ENCODE data around the gene GPHN.

Gene GPHN

DNA sequence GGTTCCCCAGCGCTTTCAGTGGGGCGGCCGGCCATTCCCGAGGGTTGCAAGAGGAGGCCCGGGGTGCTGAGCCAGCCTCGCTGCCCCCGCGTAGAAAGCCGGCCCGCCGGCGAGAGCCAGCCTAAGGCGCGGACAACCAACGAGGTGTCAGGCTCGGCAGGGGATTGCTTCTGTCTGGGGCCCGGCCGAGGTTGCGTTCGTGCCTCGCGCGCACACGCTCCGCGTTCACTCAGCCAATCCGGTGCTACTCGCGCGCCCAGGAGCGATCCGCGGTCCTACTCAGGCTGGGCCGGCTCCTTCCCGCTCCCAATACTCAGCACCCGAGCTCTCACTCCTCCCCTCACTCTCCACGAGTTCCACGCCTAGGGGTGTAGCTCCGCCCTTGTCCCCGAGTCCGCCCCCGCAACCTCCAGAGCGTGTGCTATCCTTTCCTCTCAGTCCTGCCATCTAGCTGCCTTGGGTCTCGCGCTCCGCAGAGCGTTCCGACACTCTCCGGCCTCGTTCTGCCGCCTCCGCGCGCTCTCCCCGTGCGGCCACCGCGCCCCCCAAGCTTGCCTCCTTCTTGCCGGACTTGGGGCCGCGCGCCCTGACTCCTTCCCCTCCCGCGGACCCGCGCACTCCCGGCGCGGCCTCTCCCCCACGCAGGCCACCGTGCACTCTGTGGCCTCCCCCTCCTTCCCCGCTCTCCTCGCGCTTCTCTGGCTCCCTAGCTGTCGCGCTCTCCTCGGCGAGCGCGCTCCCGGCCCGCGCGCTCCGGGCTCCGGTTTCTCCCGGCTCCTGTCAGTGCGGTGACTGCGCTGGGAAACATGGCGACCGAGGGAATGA lies at the start of gene GPHN:
TSS of gene GPHN (plus strand) at position 426 of the 825 bp plus-strand sequence.
- DNase-seq (ENCODE audit: low read depth), result peak; percentile 100

GRCh38 chr14:66459603-66460002 lies 48.3 kb upstream of the GPHN start:
- DNase-seq (ENCODE audit: low read depth), result no peak

DNA sequence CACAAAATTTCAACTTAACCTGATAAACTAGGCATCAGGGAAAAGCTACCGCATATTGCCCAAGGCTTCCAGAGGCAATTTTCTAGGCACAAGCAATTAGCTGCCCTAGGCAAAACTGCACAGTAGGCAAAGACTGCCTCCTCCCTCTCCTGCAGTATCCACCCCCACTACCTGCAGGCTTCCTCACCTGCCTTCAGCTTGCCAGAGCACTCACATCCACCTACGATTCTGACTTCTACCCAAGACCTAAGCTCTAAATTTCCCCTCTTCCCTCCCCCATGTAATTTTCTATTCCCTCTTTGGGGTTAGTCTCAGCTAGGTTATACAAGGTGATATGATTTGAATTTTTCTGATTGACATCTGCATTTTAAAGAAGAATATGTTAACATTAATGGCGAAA lies 43.7 kb upstream of the GPHN start:
- no peak for DNase-seq (ENCODE audit: low read depth)

DNA sequence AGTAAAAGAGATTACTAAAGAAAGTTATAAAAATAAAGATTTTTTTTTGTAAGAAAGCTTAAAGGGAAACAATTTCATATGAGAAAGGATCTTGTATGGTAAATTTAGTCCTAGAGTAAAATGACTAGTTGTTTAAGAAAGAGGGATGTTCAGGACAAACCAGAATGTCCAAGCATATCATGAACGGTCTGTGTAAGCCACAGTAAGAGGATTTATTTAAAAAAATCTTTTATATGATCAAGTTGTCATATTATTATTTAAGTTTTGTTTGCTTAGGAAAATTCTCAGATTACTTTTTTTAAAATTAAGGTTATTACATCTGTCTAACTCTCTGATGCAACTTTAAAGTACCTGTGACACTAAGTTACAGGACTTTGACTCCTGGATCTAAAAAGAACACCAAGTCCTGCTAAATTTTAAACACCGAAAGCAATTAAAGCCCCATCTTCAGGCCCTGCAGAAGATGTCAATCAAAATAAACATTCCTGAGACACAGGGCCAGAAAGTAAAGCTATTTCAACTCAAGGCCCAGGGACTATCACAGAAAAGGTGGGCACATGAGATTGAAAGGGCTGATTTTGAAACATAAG lies 39.1 kb upstream of the GPHN start:
- DNase-seq (ENCODE audit: low read depth), result no peak

GRCh38 chr14:66471584-66471983 lies 36.4 kb upstream of the GPHN start:
- DNase-seq (ENCODE audit: low read depth), result no peak

- no peak for DNase-seq (ENCODE audit: low read depth)
These were observed 35.7 kb upstream of the GPHN start for GRCh38 chr14:66472251-66472650.

DNA sequence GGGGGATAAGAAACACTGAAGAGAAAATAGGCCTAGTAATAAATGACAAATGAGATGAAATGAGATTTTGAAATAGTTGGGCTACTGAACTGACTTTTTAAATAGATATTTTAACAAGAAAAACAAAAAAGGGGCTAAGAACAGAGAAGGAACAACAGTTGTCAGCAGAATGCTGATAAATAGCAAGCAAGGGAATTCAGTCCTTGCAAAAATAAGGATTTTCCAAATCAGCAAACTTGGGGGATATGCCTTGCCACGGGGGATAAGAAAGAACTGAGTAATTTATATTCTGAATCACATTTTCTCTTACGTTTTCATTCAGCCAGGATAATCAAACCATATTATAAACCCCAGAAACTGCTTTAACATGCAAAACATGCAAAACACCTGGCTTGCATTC lies 34.7 kb upstream of the GPHN start:
- no peak for DNase-seq (ENCODE audit: low read depth)

DNA sequence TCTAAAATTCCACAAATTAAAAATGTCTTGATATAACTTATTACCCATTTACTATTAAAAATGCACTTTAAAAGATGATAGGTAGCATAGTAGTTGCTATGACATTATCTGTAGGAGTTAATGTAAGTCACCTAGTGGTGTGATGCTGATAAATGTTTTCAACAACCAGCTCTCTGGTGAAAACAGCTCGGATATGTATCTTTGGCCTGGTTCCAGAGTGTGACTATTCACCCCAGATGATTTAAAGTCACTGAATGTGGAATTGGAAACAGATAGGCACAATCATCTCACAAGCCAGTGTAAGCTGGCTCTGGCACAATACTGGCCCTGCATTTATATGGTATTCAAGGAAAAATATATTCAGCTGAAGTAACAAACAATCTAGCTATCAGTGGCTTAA lies 31.0 kb upstream of the GPHN start:
- DNase-seq (ENCODE audit: low read depth), result peak; percentile 58

GRCh38 chr14:66477567-66477966 lies 30.4 kb upstream of the GPHN start:
- DNase-seq (ENCODE audit: low read depth), result no peak

GRCh38 chr14:66482873-66483272 lies 25.1 kb upstream of the GPHN start:
- no peak for DNase-seq (ENCODE audit: low read depth)

DNA sequence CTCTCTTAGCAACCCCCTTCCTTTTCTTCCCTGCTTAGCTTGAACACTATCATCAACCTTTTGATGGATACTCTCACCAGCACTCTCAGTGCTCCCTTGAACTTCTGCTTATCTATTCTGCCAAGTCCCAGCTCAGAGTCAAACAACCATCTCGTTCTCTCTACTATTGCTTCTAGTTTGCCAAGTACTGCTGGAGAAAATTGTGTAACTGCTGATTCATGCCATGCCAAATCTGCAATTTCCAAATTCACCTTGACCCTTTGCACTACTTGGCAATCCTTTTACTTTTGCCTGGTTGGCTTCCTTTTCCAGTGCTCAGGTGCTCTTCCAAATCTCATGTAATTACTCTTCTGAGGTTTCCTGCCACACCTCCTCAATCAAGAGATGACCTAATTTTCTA lies 24.6 kb upstream of the GPHN start:
- peak; percentile 9 for DNase-seq (ENCODE audit: low read depth)

GRCh38 chr14:66485029-66485428 lies 22.9 kb upstream of the GPHN start:
- DNase-seq (ENCODE audit: low read depth), result no peak

DNA sequence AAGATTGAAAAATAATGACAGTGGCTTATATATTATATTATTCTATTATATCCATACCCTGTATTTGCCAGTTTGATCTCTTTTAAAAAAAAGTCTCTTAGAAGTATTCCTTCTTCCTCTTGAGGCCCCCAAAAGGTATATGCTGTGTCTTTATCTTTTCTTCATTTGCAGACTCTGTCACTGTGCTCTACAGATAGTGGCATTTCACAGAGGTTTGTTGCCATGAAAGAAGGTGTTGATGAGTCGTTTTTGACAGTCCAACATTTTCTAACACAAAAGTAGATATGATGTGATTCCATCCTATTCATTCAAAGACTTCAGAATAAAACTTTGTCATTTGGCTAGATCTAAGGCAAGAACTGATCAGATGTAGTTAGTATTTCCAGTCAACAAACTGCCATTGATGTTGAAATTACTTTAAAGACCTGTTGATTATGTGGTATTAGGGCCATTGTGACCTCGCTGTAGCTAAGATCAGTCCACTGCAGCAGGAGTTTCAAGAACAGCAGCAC lies 22.0 kb upstream of the GPHN start, which contains the start of gene CCDC196:
TSS of gene CCDC196 (plus strand) at position 462 of the 512 bp plus-strand sequence. CDS start 132 bp downstream, outside the sequence.
- DNase-seq (ENCODE audit: low read depth), result no peak

DNA sequence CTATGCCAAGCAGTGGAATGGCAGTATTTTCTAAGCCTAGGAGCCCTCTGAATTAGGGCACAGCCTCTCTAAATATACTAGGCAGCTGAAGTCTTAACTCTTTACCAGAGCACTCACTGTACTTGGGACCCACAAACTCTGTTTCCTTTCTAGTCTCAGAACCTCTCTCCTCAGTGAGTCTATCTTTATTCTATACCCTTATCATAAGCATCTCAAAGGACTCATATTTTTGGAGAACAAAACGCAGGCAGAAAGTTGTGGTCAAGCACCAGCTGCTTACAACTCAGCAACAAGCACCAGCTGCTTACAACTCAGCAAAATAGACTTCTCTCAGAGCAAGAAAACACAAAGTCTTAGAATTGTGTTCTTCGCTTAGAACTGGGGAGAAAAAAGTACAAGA lies 20.8 kb upstream of the GPHN start:
- no peak for DNase-seq (ENCODE audit: low read depth)

DNA sequence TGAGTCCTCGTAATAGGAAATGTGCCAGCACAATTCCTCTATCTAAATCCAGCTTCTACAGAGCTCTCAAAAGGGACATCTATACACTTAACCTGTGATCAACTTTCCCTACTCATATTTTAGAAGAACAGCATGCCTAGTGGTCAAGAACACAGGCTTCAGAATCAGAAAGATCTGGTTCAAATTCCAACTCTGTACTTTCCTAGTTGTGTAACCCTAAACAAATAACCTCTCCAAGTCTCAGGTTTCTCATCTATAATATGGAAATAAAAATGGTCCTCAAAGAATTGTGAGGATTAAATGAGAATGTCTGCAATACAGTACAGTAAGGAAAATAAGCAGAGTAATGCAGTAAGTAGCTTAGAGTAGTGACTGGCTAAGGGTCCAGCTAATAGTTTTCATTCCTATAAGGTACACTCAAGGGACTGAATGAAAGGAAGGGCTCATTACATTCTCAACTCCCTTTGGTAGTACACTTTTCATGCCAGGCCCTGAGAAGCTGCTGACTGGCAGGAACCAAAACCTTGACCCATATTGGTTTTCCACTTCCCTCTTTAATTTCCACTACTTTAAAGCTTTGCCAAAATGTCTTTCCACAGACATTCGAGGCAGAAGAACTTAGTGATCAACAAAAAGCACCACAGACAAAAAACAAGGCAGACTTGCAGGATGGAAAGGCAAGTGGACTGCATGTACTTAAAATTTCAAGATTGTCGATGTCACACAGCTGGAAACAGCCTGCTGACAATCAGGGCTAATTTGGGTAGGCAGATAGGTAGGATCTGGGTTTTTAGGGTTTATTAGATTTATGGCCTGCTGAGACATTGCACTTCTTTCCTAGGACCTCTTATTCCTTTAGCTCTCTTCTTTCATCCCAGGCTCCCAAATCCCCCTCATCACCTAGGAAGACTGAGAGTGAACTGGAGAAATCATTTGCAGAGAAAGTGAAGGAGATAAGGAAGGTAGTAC lies 17.5 kb upstream of the GPHN start:
- no peak for DNase-seq (ENCODE audit: low read depth)

GRCh38 chr14:66493750-66494149 lies 14.2 kb upstream of the GPHN start:
- DNase-seq (ENCODE audit: low read depth), result no peak

GRCh38 chr14:66495218-66496098 lies 12.5 kb upstream of the GPHN start:
- peak; percentile 83 for DNase-seq (ENCODE audit: low read depth)

DNA sequence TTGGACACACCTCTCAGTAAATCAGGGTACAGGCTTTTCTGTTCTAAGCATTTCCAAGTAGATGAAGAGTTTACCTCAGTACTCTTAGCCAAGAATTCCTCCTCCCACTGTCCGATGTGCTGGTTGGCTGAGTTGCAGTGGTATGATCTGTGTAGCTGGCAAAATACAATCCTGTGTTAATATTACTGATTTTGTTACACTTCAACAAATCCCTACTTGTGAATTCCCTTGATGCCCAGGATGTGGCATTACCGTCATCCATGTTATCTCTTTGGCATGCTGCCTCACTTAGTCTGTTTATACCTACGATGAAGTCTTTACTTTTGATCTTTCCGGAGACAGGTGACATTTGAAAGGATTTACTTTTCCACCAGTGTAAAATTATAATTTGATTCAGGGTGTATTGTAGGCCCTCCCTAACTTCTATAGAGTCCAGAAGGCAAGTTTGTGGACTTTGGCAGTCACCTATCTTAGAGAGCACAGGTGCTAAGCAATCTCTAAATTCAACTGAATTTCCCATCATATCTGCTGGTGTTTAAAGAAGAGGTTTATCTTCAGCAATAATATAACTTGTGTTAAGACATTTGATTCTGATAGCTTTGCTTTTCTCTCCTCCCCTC lies 11.6 kb upstream of the GPHN start:
- DNase-seq (ENCODE audit: low read depth), result peak; percentile 22

GRCh38 chr14:66496911-66497310 lies 11.0 kb upstream of the GPHN start:
- DNase-seq (ENCODE audit: low read depth), result no peak

GRCh38 chr14:66498311-66498710 lies 9.6 kb upstream of the GPHN start:
- no peak for DNase-seq (ENCODE audit: low read depth)

GRCh38 chr14:66501592-66501991 lies 6.4 kb upstream of the GPHN start:
- no peak for DNase-seq (ENCODE audit: low read depth)
